GM19468 (cell line): Measurements from ENCODE around the gene PTHLH.

Experiments used
- ATAC-seq: cut with Tn5 transposase; IDR thresholded peaks from one replicate; pipeline ENCODE4 v1.9.1; 2021; ENCODE audit warnings: mild to moderate bottlenecking, moderate library complexity, moderate number of reproducible peaks; ENCODE audit not compliant: unreplicated experiment; ENCODE audit errors: extremely low read depth

PTHLH gene

DNA sequence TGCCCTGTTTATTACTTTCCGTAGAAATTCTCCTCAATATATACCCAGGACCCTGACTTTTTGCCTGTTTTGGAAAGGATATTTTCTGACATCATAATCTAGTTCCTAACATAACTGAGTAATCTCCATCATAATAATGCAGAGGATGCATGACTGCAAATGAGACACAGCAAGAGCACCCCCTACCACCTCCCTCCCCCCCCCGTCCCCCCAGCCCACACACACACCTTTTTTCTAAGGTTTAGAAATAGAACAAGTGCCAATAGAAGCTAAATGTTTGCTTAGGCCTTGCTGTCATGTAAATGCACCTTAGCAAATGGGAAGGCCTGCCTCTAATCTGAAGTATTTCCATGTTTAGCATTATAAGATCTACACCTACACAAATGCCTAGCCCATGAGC, at the start of gene PTHLH:
Gene PTHLH (minus strand): TSS at position 13 of the 400 bp plus-strand sequence. CDS start 3,239 bp downstream, outside the sequence.
- ATAC-seq = no peak

DNA sequence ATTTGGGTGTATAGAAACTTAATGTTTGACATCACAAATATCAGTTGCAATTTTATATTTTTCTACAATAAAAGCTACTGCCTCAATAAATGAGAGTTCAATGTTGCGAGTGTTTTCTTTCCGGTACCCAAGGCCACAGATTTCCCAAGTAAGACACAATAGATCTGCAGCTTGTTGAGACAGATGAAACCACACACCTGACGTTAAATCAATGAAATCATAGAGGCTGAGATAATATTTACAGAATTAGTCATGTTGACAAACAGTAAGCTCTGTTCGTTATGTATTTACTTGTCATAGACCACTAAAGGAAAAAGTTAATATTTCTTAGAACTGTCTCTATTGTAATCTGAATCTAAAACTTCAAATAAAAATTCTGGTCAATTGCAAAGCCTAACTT, 49.2 kb upstream of the PTHLH start:
- ATAC-seq = no peak

- ATAC-seq = no peak
Observed at GRCh38 chr12:28017873-28018255, 45.3 kb upstream of the PTHLH start.

- no peak for ATAC-seq
Observed at GRCh38 chr12:28017126-28017872, 44.8 kb upstream of the PTHLH start.

GRCh38 chr12:28015165-28015564, 42.6 kb upstream of the PTHLH start:
- ATAC-seq = no peak

- no peak for ATAC-seq
Observed at GRCh38 chr12:28014196-28014595, 41.7 kb upstream of the PTHLH start.

DNA sequence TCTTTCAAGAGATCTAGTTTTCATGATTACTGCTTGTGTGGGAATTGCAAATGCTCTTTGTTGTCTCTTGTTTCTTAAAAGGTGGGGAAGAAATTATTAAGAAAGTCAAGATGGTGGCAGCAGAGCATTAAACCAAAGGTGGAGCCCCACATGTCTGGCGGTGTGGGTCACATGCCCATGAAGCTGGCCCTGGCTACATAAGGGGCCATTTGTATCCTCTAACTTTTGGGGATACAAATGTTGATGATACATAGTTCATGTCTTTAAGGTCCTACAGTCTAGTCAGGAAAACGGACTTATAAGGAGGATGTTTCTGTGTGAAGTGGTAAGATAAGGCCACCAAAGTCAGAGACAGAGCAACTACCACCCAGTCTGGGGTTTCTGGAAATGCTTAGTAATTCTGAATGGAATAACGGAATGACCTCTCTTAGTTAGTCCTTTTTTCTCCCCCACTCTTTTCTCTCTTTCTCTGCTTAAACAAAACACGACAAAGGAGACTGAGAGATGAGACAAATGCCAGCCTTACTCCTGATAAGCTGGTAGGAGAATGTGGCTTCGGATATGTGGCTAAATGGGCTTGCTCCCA, 39.9 kb upstream of the PTHLH start:
- no peak for ATAC-seq

- no peak for ATAC-seq
Observed at GRCh38 chr12:28010036-28010435, 37.5 kb upstream of the PTHLH start.

DNA sequence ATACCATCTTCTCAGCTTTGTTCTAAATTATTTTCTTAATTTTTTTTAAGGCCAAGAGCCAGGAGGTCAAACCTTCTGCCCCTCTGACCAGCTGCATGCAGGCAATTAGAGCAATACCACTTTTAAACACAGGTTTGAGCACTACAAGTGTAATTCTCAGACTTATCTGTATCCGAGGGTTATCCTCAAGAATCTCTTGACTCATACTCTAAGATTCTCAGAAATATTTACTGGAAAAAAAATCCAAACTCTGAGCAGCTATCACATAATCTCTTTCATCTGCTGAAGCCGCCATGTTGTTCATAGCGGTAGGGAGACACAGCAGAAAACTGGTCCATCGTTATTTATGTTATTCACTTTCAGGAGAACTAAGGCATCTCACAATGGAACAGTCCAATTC, 27.4 kb upstream of the PTHLH start:
- ATAC-seq = no peak

GRCh38 chr12:27999521-27999920, 27.0 kb upstream of the PTHLH start:
- ATAC-seq = no peak

- no peak for ATAC-seq
Observed at GRCh38 chr12:27998658-27999057, 26.1 kb upstream of the PTHLH start.

DNA sequence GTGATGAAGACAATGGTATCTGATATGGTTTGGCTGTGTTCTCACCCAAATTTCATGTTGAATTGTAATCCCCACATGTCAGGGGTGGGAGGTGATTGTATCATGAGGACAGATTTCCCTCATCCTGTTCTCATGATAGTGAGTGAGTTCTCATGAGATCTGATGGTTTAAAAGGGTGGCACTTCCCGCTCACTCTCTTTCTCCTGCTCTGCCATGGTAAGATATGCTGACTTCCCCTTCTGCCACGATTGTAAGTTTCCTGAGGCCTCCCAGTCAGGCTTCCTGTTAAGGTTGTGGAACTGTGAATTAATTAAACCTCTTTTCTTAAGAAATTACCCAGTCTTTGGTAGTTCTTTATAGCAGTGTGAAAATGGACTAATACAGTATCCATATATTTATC, 25.6 kb upstream of the PTHLH start:
- no peak for ATAC-seq

DNA sequence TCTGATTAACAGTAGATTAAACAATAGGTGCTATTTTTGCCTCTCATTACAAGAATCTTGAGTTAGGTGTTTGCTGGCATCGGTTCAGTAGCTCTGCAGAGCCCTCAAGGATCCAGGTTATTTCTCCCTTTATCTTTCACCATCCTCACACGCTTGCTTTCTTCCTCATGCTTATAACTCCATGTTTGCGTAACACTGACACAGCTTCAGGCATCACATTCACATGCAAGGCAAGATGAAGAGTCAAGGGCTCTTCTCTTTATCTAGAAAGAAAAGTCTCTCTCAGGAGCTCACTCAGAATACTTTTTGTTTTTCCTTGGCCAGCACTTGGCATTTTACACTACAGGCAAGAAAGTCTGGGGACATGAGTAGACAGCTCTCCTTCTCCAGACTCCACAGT, 24.2 kb upstream of the PTHLH start:
- no peak for ATAC-seq

DNA sequence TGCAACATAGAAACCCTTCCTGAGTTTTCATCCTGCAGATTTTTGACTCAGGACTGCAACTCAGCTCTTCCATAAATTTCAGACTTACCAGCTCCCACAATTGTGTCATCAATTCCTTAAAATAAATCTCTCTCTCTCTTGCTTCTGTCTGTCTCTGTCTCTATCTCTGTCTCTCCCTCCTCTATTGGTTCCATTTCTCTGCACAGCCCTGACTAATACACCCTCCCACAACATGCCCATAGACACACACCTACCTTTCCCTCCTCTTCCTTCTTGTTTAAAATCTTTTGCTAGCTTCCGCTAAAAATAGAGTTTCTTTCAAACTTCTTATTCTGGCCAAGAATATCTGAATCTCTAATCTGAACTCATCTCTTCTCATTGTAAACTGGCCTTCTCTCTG, 22.9 kb upstream of the PTHLH start:
- ATAC-seq = no peak

GRCh38 chr12:27988594-27989233, 16.2 kb upstream of the PTHLH start:
- ATAC-seq = no peak

DNA sequence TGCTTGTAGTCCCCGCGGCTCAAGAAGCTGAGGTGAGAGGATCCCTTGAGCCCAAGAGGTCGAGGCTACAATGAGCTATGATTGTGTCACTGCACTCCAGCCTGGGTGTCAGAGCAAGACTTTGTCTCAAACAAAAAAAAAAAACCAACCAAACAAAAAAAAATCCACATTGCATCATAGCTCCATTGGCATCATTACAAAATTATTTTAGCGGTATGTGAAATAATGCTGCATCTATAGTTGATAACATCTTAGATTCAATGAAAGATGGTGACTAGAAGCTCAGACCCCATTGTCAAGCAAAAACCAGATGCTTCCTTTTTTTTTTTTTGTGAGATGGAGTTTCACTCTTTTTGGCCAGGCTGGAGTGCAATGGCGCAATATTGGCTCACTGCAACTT, 14.8 kb upstream of the PTHLH start:
- ATAC-seq = no peak

- no peak for ATAC-seq
Observed at GRCh38 chr12:27984275-27984674, 11.7 kb upstream of the PTHLH start.

GRCh38 chr12:27982951-27983350, 10.4 kb upstream of the PTHLH start:
- ATAC-seq = no peak

DNA sequence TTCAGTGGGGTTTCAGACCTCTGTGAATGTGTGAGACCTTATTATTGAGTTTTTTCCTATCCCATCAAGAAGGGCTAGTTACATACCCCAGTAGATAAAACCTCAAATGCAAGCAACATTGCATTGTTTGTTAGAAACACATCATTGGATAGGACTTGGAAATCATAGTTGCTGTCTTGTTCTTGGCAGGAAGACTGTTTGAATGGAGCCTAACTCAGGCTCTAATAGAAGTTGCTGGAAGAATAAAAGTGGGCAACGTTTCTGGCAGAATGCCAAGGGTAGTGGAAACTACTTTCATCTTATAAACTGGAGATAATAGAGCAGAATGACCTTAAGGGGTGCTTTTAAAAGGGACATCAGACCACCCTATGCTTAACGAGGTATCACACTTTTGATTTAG, 9.9 kb upstream of the PTHLH start:
- no peak for ATAC-seq

DNA sequence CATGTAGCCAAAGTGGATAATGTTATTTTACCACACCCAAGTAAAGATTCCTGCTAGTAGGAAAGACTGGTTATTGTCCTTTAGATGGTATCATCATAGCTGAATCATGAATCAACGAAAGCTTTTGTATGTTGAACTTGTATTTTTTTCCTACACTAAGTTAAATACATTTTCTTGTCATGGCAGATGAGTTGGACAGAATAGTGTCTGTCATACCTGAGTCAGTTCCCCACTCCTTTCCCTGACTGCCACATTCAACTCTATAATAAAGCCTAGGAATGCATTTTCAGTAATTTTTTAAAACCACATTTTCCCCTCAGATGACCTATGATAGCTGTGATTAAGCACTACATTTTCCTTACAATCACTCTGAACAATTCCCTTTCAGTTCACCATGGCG, 9.3 kb upstream of the PTHLH start:
- no peak for ATAC-seq

DNA sequence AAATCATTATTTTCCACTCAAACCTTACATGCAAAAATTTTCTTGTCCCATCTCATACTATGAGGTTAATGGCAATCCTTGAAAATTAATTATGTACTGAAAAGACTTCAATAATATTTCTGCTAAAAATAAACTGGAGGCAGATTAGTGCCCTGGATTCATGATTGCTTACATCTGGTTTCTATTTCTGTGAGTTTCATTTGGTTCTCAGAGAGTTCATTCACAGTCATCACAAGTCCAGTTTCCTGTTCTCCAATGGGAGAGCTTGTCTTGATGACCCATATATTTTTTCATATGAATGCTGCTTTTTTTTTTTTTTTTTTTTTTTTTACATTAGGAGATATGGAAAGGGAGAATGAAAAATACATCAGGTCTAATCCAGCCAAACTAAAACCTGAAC, 6.6 kb upstream of the PTHLH start:
- ATAC-seq = no peak
